A673 (cell line): ENCODE data around the gene GAS6. TPM values are rescaled to one million over a fixed set of nuclear protein-coding genes. Genes with fewer than 3 reads are reported as not detected.

Source experiments
- BruUV-seq: library from RNA; stranded (reverse); fragments of 400-500 nt; replicated peaks from 2 replicates; lab custom pipeline; 2021; lab: Mats Ljungman, UMichigan
- CTCF ChIA-PET: fragments of 300-600 bp; sonication (Branson Sonifier 250); formaldehyde crosslinking; loops from one replicate; lab custom pipeline; 2022; ENCODE audit warnings: antibody characterized with exemption; lab: Charles Lee
- POLR2A ChIA-PET: fragments of 300-600 bp; sonication (Branson Sonifier 250); formaldehyde crosslinking; loops from one replicate; lab custom pipeline; 2022; ENCODE audit warnings: antibody characterized with exemption; ENCODE audit not compliant: low non-redundant PET; lab: Charles Lee
- DNase-seq: peaks from one replicate; pipeline ENCODE4 v3.0.0-alpha.2; 2015; ENCODE audit warnings: low spot score
- H3K27ac ChIP-seq: fragments of 200-600 bp; sonication (generic); 2 replicates; pipeline ENCODE4 v1.5.1; 2016; ENCODE audit warnings: mixed run types, low read depth, mild to moderate bottlenecking, mixed read lengths, antibody characterized with exemption, low read length; ENCODE audit not compliant: poor library complexity, severe bottlenecking
- H3K27me3 ChIP-seq: fragments of 200-600 bp; sonication (generic); replicated peaks from 2 replicates; pipeline ENCODE4 v1.6.1; 2017; ENCODE audit warnings: mixed run types, low read depth, mild to moderate bottlenecking, mixed read lengths, antibody characterized with exemption, low read length; ENCODE audit not compliant: insufficient read depth, poor library complexity
- H3K36me3 ChIP-seq: fragments of 200-600 bp; sonication (generic); 2 replicates; pipeline ENCODE4 v1.6.1; 2016; ENCODE audit warnings: mixed run types, mild to moderate bottlenecking, mixed read lengths, antibody characterized with exemption, low read length; ENCODE audit not compliant: insufficient read depth, poor library complexity, severe bottlenecking
- H3K4me1 ChIP-seq: fragments of 200-600 bp; sonication (generic); 2 replicates; pipeline ENCODE4 v1.6.1; 2017; ENCODE audit warnings: mixed run types, mild to moderate bottlenecking, mixed read lengths, antibody characterized with exemption, low read length; ENCODE audit not compliant: insufficient read depth, poor library complexity, severe bottlenecking
- H3K4me3 ChIP-seq: fragments of 200-600 bp; sonication (generic); 2 replicates; pipeline ENCODE4 v1.5.1; 2016; ENCODE audit warnings: low read depth, mixed run types, mild to moderate bottlenecking, mixed read lengths, low read length; ENCODE audit not compliant: poor library complexity, severe bottlenecking
- H3K9me3 ChIP-seq: fragments of 200-600 bp; sonication (generic); 2 replicates; pipeline ENCODE4 v1.6.1; 2016; ENCODE audit warnings: mixed run types, low read depth, mild to moderate bottlenecking, mixed read lengths, antibody characterized with exemption, low read length; ENCODE audit not compliant: poor library complexity, severe bottlenecking
- EZH2 ChIP-seq: fragments of 200-600 bp; sonication (generic); IDR thresholded peaks from 2 replicates; pipeline ENCODE4 v1.6.1; 2017; ENCODE audit warnings: borderline replicate concordance, low read depth, mild to moderate bottlenecking, mixed read lengths, antibody characterized with exemption, low read length; ENCODE audit not compliant: poor library complexity, severe bottlenecking
- intact Hi-C: fragments of 100-400 bp; cut with micrococcal nuclease; formaldehyde crosslinking; loops from one replicate; pipeline ENCODE4 v1.10.0; 2022; ENCODE audit not compliant: unreplicated experiment
- total RNA-seq: library from RNA; stranded (reverse); gene quantifications from 2 replicates; pipeline ENCODE4 v1.2.3, GENCODE V29; 2021
- TF ChIP-seq, protein P1 (sequence below): fragments of 300-800, 200-600 bp; sonication (generic); conservative IDR thresholded peaks from 2 replicates; pipeline ENCODE4 v1.5.1; 2017; ENCODE audit warnings: low read depth, mild to moderate bottlenecking, antibody characterized with exemption, low read length, moderate library complexity, mixed read lengths

The GAS6 gene
- total RNA-seq, 1 experiment from 2014 or later = 0.67 TPM

DNA sequence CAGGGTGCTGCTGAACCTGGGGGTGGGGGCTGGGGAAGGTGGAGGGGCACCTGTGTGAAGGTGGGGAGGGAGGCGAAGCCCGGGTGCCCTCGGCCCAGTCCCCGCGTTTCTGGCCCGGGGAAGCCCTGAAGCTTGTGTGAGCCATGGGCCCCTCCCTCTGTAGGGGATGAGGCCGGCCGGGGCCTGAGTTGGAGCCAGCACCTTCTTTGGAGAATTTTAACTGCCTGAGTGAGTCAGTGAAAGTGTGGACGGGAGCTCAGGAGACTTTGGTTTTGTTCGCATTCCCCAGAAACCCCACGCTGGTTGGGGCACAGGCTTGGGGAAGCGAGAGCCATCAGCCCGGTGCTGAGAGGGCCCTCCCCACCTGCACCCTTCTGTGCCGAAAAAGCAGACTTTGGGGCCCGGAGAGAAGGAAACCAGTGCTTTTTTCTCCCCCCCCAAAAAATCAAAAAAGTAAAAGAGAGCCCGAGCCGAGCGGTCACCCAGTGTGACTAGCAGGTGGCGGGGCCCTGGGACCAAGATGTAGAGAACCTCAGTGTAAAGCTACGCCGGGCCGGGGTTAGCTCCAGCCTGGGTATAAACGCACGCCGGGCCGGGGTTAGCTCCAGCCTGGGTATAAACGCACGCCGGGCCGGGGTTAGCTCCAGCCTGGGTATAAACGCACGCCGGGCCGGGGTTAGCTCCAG is 59.7 kb downstream of the GAS6 start:
- Histone ChIP-seq H3K27ac (no peak overlapping the region), H3K27me3 (no peaks in the 10 kb centered on the region), H3K9me3 (peaks cover 5% of the 10 kb centered on the region), H3K4me1 (no peaks in the 10 kb centered on the region), H3K36me3 (no peaks in the 10 kb centered on the region), H3K4me3 (no peak overlapping the region)
- DNase-seq = no peak
- no TSS peak for BruUV-seq
- no peak for TF ChIP-seq EZH2
- TF ChIP-seq, protein P1, sequence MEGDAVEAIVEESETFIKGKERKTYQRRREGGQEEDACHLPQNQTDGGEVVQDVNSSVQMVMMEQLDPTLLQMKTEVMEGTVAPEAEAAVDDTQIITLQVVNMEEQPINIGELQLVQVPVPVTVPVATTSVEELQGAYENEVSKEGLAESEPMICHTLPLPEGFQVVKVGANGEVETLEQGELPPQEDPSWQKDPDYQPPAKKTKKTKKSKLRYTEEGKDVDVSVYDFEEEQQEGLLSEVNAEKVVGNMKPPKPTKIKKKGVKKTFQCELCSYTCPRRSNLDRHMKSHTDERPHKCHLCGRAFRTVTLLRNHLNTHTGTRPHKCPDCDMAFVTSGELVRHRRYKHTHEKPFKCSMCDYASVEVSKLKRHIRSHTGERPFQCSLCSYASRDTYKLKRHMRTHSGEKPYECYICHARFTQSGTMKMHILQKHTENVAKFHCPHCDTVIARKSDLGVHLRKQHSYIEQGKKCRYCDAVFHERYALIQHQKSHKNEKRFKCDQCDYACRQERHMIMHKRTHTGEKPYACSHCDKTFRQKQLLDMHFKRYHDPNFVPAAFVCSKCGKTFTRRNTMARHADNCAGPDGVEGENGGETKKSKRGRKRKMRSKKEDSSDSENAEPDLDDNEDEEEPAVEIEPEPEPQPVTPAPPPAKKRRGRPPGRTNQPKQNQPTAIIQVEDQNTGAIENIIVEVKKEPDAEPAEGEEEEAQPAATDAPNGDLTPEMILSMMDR = no peak
- POLR2A ChIA-PET = no interaction called here
- intact Hi-C loops = no loop called here
- CTCF ChIA-PET = no interaction called here

- no peak for DNase-seq
- ChIA-PET POLR2A (no interaction called here), CTCF (no interaction called here)
- TF ChIP-seq, protein P1 = no peak
- no peak for TF ChIP-seq EZH2
- Histone ChIP-seq H3K27ac (no peak overlapping the region), H3K4me3 (no peak overlapping the region), H3K27me3 (no peaks in the 10 kb centered on the region), H3K36me3 (no peaks in the 10 kb centered on the region), H3K4me1 (no peaks in the 10 kb centered on the region), H3K9me3 (peaks cover 5% of the 10 kb centered on the region)
- no TSS peak for BruUV-seq
- intact Hi-C loops = no loop called here
Measured at GRCh38 chr13:113803409-113804016, 60.4 kb downstream of the GAS6 start.

GRCh38 chr13:113802761-113803160 is 61.1 kb downstream of the GAS6 start:
- Histone ChIP-seq H3K27me3 (no peaks in the 10 kb centered on the region), H3K27ac (no peak overlapping the region), H3K9me3 (no peaks in the 10 kb centered on the region), H3K36me3 (no peaks in the 10 kb centered on the region), H3K4me3 (no peak overlapping the region), H3K4me1 (no peaks in the 10 kb centered on the region)
- no peak for TF ChIP-seq EZH2
- ChIA-PET CTCF (no interaction called here), POLR2A (no interaction called here)
- BruUV-seq = no TSS peak
- no peak for DNase-seq
- intact Hi-C loops = no loop called here

- ChIA-PET CTCF (no interaction called here), POLR2A (no interaction called here)
- no peak overlapping the region for H3K27ac ChIP-seq
- no TSS peak for BruUV-seq
- intact Hi-C loops = no loop called here
- no peak for TF ChIP-seq EZH2
- TF ChIP-seq, protein P1 = no peak
- no peaks in the 10 kb centered on the region for H3K36me3 ChIP-seq
- DNase-seq = no peak
- no peaks in the 10 kb centered on the region for H3K9me3 ChIP-seq
- no peak overlapping the region for H3K4me3 ChIP-seq
- H3K27me3 ChIP-seq = no peaks in the 10 kb centered on the region
- H3K4me1 ChIP-seq = no peaks in the 10 kb centered on the region
Measured at GRCh38 chr13:113802090-113802531, 61.8 kb downstream of the GAS6 start.
